Measurements from ENCODE around the gene CELA2B.

CELA2B gene

GRCh38 chr1:15506831-15507230, 30.9 kb downstream of the CELA2B start (continued):
- TF ChIP-seq BACH2 (CRISPR knock-in tag; IDR thresholded peaks at IDR 0.05; ENCODE audit: borderline replicate concordance) (no peak), OSR1 (CRISPR knock-in tag; IDR thresholded peaks at IDR 0.05) (no peak), GLIS3 (CRISPR knock-in tag; IDR thresholded peaks at IDR 0.05) (no peak), POU6F1 (CRISPR knock-in tag; IDR thresholded peaks at IDR 0.05; ENCODE audit: borderline replicate concordance, low read depth) (no peak), ZFP30 (CRISPR knock-in tag; IDR thresholded peaks at IDR 0.05) (no peak)

DNA sequence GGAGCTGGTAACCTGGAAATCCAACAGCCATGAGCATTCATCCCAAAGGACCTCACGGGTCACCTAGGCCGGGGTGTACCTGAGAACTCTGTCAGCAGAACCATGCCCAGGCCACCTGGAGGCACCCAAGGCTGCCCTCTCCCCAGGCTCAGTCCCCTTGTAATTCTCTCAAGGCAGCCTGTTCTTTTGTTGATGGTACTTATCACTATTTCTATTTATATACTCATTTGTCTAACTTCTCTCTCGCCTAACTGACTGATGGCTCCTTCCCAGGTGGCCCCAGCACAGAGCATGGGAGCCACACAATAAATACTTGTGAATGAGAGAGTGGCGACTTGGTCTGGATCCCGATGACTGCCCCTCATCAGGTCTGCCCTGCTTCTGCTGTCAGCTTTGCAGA, 31.4 kb downstream of the CELA2B start:
- TF ChIP-seq RARB (CRISPR knock-in tag; IDR thresholded peaks at IDR 0.05) (no peak), TCF4 (CRISPR knock-in tag; IDR thresholded peaks at IDR 0.05; ENCODE audit: borderline replicate concordance) (no peak), PPARA (CRISPR knock-in tag; IDR thresholded peaks at IDR 0.05; ENCODE audit: borderline replicate concordance) (no peak), ZFP3 (CRISPR knock-in tag; IDR thresholded peaks at IDR 0.05) (no peak)
- no peak for ATAC-seq

DNA sequence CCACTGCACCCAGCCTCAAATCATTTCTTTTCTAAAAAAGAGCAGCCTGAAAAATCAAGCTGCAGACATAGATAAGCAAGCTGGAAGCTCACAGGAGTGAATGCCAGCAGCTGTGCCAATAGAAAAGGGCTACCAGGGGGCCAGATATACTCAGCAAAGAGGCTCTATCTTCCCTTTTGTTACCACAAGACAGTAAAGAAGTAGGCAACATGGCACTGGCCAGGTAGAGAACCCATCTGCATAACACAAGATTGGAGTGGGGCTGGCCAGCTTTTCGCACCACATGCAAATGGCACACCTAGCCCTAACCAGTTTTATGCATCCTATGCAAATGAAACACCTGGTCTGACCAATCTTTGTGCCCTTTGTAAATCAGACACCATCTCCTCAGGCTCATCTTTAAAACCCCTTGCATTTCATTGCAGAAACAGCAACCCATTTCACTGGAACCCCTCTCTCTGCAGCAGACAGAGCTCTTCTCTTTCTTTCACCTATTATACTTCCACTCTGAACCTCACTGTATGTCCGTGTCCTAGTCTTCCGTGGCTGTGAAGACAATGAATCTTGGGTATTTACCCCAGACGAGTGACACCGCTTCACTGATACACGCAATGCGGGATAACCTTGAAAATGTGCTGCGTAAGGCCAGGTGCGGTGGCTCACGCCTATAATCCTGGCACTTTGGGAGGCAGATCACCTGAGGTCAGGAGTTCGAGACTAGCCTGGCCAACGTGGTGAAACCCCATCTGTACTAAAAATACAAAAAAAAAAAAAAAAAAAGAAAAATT, 33.0 kb downstream of the CELA2B start:
- ATAC-seq, result no peak
- TF ChIP-seq ISL1 (CRISPR knock-in tag; IDR thresholded peaks at IDR 0.05) (no peak), PPARA (CRISPR knock-in tag; IDR thresholded peaks at IDR 0.05; ENCODE audit: borderline replicate concordance) (no peak), RARB (CRISPR knock-in tag; IDR thresholded peaks at IDR 0.05) (no peak), OSR1 (CRISPR knock-in tag; IDR thresholded peaks at IDR 0.05) (no peak), ZNF8 (CRISPR knock-in tag; IDR thresholded peaks at IDR 0.05) (no peak), ARNTL (CRISPR knock-in tag; IDR thresholded peaks at IDR 0.05; ENCODE audit: borderline replicate concordance, low read depth) (no peak), POU6F1 (CRISPR knock-in tag; IDR thresholded peaks at IDR 0.05; ENCODE audit: borderline replicate concordance, low read depth) (no peak), TOX (CRISPR knock-in tag; IDR thresholded peaks at IDR 0.05; ENCODE audit: borderline replicate concordance) (no peak), PATZ1 (CRISPR knock-in tag; IDR thresholded peaks at IDR 0.05; ENCODE audit: borderline replicate concordance) (no peak), ESRRG (CRISPR knock-in tag; IDR thresholded peaks at IDR 0.05) (no peak), ZNF565 (CRISPR knock-in tag; conservative IDR thresholded peaks at IDR 0.05; ENCODE audit: low read depth) (no peak), ZFP30 (CRISPR knock-in tag; IDR thresholded peaks at IDR 0.05) (no peak), TCF4 (CRISPR knock-in tag; IDR thresholded peaks at IDR 0.05; ENCODE audit: borderline replicate concordance) (no peak), CREB5 (CRISPR knock-in tag; IDR thresholded peaks at IDR 0.05; ENCODE audit: low read depth) (no peak), ZFP3 (CRISPR knock-in tag; IDR thresholded peaks at IDR 0.05) (no peak)
- TF ChIP-seq, protein P1, sequence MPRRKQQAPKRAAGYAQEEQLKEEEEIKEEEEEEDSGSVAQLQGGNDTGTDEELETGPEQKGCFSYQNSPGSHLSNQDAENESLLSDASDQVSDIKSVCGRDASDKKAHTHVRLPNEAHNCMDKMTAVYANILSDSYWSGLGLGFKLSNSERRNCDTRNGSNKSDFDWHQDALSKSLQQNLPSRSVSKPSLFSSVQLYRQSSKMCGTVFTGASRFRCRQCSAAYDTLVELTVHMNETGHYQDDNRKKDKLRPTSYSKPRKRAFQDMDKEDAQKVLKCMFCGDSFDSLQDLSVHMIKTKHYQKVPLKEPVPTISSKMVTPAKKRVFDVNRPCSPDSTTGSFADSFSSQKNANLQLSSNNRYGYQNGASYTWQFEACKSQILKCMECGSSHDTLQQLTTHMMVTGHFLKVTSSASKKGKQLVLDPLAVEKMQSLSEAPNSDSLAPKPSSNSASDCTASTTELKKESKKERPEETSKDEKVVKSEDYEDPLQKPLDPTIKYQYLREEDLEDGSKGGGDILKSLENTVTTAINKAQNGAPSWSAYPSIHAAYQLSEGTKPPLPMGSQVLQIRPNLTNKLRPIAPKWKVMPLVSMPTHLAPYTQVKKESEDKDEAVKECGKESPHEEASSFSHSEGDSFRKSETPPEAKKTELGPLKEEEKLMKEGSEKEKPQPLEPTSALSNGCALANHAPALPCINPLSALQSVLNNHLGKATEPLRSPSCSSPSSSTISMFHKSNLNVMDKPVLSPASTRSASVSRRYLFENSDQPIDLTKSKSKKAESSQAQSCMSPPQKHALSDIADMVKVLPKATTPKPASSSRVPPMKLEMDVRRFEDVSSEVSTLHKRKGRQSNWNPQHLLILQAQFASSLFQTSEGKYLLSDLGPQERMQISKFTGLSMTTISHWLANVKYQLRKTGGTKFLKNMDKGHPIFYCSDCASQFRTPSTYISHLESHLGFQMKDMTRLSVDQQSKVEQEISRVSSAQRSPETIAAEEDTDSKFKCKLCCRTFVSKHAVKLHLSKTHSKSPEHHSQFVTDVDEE (CRISPR knock-in tag; IDR thresholded peaks at IDR 0.05), result no peak
